Prostate gland (tissue), 2 donors: ENCODE measurements around the gene ADARB1. TPM values are rescaled to one million over a fixed set of nuclear protein-coding genes. Genes with fewer than 3 reads are reported as not detected.

Source experiments
- DNase-seq: peaks from one replicate; pipeline ENCODE4 v3.0.0-alpha.2; 2019; ENCODE audit warnings: low spot score
- H3K27ac ChIP-seq, 2 donors: fragments of 200-600 bp; sonication (generic); 2 replicates each; pipeline ENCODE4 v1.5.1; 2017 to 2019
- H3K27me3 ChIP-seq: fragments of 200-600 bp; sonication (generic); replicated peaks from 2 replicates; pipeline ENCODE4 v1.5.1; 2019; ENCODE audit not compliant: insufficient read depth
- H3K36me3 ChIP-seq, 2 donors: fragments of 200-600 bp; sonication (generic); 1 replicate in 1 of 2; 2 replicates in 1 of 2; pipeline versions ENCODE4 v1.5.1 to v1.8.1; 2017 to 2019
- H3K4me1 ChIP-seq: fragments of 200-600 bp; sonication (generic); replicated peaks from 2 replicates; pipeline ENCODE4 v1.5.1; 2019
- H3K4me3 ChIP-seq, 2 donors: fragments of 200-600 bp; sonication (generic); 2 replicates each; pipeline ENCODE4 v1.5.1; 2017 to 2019
- H3K9me3 ChIP-seq: fragments of 200-600 bp; sonication (generic); 2 replicates; pipeline ENCODE4 v1.5.1; 2017
- POLR2A ChIP-seq: fragments of 450-650 bp; IDR thresholded peaks from one replicate; pipeline ENCODE4 v1.6.1; 2016; ENCODE audit warnings: antibody characterized with exemption, mild to moderate bottlenecking
- POLR2AphosphoS5 ChIP-seq: sonication (generic); formaldehyde crosslinking; IDR thresholded peaks from one replicate; pipeline ENCODE4 v1.6.1; 2017; ENCODE audit warnings: antibody characterized with exemption
- WGBS: methylation state at CpG from one replicate; pipeline ENCODE4 v1.1.5; 2018; 5-methylcytosine and 5-hydroxymethylcytosine counted together
- intact Hi-C: fragments of 100-400 bp; cut with DNase I; formaldehyde crosslinking; loops from one replicate; pipeline ENCODE4 v1.14.2; 2022
- total RNA-seq, 2 donors: library from RNA; depleted of rRNA; stranded (reverse); fragments of >200 nt; gene quantifications; one replicate each; pipeline ENCODE4 v1.1.0, GENCODE V29; 2016
- TF ChIP-seq, protein P1 (sequence below), 4 experiments: fragments of 200-600 bp in 2 of 4; fragments of 450-650 bp in 2 of 4; sonication (generic) in 2 of 4; IDR thresholded peaks; 1 replicate in 3 of 4; 2 replicates in 1 of 4; pipeline ENCODE4 v1.5.1; 2016 to 2019; ENCODE audit warnings: antibody characterized with exemption in 4 of 4, mild to moderate bottlenecking in 2 of 4, moderate library complexity in 2 of 4

The ADARB1 gene
- total RNA-seq, 2 donors from 2014 or later: 21.0 to 30.9 TPM

DNA sequence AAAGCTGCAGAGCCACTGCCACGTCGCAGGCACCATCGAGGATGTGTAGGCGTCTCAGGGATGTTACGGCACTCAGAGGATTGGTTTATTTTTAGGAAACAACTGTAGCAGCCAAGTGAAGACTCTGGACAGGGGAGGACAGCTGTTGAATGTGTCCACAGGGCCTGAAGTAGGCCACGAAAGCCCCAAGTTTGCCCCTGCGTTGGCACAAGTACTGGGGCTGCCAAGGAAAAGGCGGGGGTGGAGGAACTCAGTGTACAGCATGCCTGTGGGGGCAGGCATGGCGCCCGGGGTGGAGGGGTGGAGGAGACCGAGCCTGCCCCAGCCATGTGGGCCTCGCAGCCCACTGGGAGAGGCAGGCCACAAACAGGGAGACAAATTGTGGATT is 89.7 kb downstream of the ADARB1 start:
- intact Hi-C loops: loop anchor here (10.0 kb wide), 1 partner anchor 61 kb away; no protein-coding TSS in a partner anchor
- no peaks in the 10 kb centered on the region for H3K9me3 ChIP-seq
- H3K4me3 ChIP-seq: no peak overlapping the region
- no peak for DNase-seq
- peaks cover 3% of the 10 kb centered on the region for H3K4me1 ChIP-seq
- H3K27me3 ChIP-seq: no peaks in the 10 kb centered on the region
- TF ChIP-seq POLR2AphosphoS5: no peak
- TF ChIP-seq, protein P1, sequence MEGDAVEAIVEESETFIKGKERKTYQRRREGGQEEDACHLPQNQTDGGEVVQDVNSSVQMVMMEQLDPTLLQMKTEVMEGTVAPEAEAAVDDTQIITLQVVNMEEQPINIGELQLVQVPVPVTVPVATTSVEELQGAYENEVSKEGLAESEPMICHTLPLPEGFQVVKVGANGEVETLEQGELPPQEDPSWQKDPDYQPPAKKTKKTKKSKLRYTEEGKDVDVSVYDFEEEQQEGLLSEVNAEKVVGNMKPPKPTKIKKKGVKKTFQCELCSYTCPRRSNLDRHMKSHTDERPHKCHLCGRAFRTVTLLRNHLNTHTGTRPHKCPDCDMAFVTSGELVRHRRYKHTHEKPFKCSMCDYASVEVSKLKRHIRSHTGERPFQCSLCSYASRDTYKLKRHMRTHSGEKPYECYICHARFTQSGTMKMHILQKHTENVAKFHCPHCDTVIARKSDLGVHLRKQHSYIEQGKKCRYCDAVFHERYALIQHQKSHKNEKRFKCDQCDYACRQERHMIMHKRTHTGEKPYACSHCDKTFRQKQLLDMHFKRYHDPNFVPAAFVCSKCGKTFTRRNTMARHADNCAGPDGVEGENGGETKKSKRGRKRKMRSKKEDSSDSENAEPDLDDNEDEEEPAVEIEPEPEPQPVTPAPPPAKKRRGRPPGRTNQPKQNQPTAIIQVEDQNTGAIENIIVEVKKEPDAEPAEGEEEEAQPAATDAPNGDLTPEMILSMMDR (IDR thresholded peaks at IDR 0.05): no peak
- TF ChIP-seq POLR2A: no peak
- H3K36me3 ChIP-seq: no peaks in the 10 kb centered on the region
- H3K27ac ChIP-seq: no peak overlapping the region
- 83% methylated on average over 12 of the region's 12 CpGs for WGBS

DNA sequence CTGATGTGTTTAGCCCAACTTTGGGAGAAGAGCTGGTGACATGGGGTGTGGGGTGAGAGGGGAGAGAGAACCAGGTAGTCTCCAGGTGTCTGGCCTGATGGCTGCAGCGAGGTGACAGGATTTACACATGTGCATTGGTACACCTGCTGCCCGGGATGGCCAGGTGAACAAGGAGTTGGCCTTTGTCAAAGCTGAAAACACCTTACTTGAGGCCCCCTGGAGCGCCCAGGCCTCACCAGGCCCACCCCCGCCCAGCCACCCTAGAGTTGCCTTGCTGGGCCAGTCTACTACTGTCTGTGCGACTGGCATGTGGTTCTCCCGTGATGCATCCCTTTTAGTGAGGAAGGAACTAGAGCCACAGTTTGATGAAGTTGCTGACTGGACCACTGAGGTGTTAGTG is 90.5 kb downstream of the ADARB1 start:
- peak; percentile 3 for DNase-seq
- H3K27ac ChIP-seq: no peak overlapping the region
- H3K4me1 ChIP-seq: peaks cover 3% of the 10 kb centered on the region
- H3K27me3 ChIP-seq: no peaks in the 10 kb centered on the region
- TF ChIP-seq, protein P1 (IDR thresholded peaks at IDR 0.05): no peak
- TF ChIP-seq POLR2A (no peak), POLR2AphosphoS5 (no peak)
- no peaks in the 10 kb centered on the region for H3K36me3 ChIP-seq
- 93% methylated on average over 6 of the region's 6 CpGs for WGBS
- intact Hi-C loops: loop anchor here (10.0 kb wide), 1 partner anchor 60 kb away; no protein-coding TSS in a partner anchor
- H3K9me3 ChIP-seq: no peaks in the 10 kb centered on the region
- H3K4me3 ChIP-seq: no peak overlapping the region

DNA sequence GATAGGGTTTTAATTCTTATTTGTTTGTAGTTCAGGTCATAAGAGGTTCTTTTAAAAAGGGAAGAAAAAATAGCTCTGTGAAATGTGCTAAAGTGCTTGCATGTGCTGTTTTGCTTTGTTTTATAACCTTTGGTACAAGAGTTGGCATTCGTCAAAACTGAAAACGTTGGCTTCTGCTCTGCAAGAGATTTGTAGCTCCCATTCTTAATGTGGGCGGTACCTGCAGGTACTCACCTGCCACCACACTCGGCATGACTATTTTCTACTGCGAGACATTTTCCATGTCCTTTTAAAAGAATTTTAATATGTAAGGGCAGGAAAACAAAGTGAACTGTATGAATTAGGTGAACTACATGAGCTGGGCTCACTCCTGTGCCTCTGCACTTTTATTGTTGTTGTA is 92.6 kb downstream of the ADARB1 start:
- intact Hi-C loops: loop anchor here (10.0 kb wide), 1 partner anchor 58 kb away; no protein-coding TSS in a partner anchor
- H3K27me3 ChIP-seq: no peaks in the 10 kb centered on the region
- no peaks in the 10 kb centered on the region for H3K36me3 ChIP-seq
- TF ChIP-seq POLR2AphosphoS5 (peak; percentile 40), POLR2A (no peak)
- TF ChIP-seq, protein P1 (IDR thresholded peaks at IDR 0.05): no peak
- DNase-seq: no peak
- no peaks in the 10 kb centered on the region for H3K4me1 ChIP-seq
- H3K4me3 ChIP-seq: no peak overlapping the region
- WGBS: 28% methylated on average over 5 of the region's 5 CpGs
- no peaks in the 10 kb centered on the region for H3K9me3 ChIP-seq
- H3K27ac ChIP-seq: no peak overlapping the region

DNA sequence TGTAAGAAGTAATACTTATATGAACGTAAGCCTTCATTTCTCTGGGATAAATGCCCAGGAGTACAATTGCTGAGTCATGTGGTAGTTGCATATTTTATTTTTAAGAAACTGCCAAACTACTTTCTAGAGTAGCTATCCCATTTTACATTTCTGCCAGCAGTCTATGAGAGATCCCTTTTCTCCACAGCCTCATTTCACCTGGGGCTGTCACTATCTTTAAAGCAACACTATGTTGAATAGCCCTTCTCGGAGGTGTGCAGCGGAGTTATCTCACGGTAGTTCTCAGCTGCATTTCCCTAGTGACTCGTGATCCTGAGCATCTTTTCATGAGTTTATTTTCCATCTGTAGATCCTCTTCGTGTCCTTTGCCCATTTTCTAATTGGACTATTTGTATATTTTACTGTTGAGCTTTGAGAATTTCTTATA is 93.4 kb downstream of the ADARB1 start:
- H3K27me3 ChIP-seq: no peaks in the 10 kb centered on the region
- TF ChIP-seq POLR2A (no peak), POLR2AphosphoS5 (no peak)
- TF ChIP-seq, protein P1 (IDR thresholded peaks at IDR 0.05): no peak
- H3K9me3 ChIP-seq: no peaks in the 10 kb centered on the region
- no peaks in the 10 kb centered on the region for H3K36me3 ChIP-seq
- no peak overlapping the region for H3K4me3 ChIP-seq
- H3K4me1 ChIP-seq: no peaks in the 10 kb centered on the region
- intact Hi-C loops: loop anchor here (10.0 kb wide), 1 partner anchor 57 kb away; no protein-coding TSS in a partner anchor
- H3K27ac ChIP-seq: no peak overlapping the region
- WGBS: 68% methylated on average over 6 of the region's 6 CpGs
- DNase-seq: no peak

DNA sequence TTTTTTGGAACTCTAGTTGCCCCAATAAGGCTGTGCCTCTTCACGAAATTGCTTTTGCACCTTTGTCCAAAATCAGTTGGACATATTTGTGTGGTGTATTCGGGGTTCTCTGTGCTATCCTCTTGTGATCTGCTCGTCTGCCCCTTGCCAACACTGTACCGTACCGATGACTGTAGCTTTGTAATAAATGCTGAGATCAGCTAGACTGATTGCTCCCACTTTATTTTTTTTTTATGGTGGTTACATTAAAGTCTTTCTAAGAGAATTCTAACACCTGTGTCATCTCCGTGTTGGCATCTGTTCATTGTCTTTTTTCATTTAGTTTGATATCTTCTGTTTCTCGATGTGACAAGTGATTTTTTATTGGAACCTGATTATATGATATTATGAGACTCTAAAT is 94.1 kb downstream of the ADARB1 start:
- Histone ChIP-seq H3K9me3 (no peaks in the 10 kb centered on the region), H3K27ac (no peak overlapping the region), H3K4me1 (no peaks in the 10 kb centered on the region), H3K36me3 (no peaks in the 10 kb centered on the region), H3K4me3 (no peak overlapping the region), H3K27me3 (no peaks in the 10 kb centered on the region)
- 47% methylated on average over 7 of the region's 7 CpGs for WGBS
- DNase-seq: no peak
- TF ChIP-seq POLR2AphosphoS5 (no peak), POLR2A (no peak)
- TF ChIP-seq, protein P1 (IDR thresholded peaks at IDR 0.05): no peak
- intact Hi-C loops: loop anchor here (10.0 kb wide), 1 partner anchor 56 kb away; no protein-coding TSS in a partner anchor
